ENCODE data around the gene SEMA3F. TPM values are rescaled to one million over a fixed set of nuclear protein-coding genes. Genes with fewer than 3 reads are reported as not detected.
A peak's percentile ranks its signal among the peaks of the same experiment; 100 is the strongest.

SEMA3F gene
- total and polyA plus RNA-seq, 2 of the 4 experiments (the other 2 are of a cell fraction), result 7.3 to 23.3 TPM

DNA sequence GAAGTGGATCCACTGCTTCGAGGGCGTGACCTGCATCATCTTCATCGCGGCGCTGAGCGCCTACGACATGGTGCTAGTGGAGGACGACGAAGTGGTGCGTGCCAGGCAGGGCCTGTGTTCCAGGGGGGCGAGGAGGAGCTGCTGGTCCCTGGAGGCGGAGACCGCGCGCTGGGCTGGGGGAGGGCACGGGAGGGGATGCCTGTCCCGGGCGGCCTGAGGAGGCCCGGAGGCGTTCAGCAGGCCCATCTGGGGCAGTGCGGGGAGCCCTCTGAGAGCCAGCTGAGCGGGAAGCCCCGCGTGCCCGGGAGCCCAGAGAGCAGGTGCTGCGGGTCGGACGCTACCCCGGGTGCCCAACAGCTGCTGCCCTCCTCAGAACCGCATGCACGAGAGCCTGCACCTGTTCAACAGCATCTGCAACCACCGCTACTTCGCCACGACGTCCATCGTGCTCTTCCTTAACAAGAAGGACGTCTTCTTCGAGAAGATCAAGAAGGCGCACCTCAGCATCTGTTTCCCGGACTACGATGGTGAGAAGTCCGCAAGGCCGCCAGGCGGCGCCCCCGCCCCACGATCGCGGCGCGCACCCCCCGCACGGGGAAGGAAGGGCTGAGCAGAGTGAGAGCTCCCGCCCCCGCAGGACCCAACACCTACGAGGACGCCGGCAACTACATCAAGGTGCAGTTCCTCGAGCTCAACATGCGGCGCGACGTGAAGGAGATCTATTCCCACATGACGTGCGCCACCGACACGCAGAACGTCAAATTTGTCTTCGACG lies 39.2 kb downstream of the SEMA3F start (continued):
- no peak for TF ChIP-seq CHD1 (IDR thresholded peaks at IDR 0.05; ENCODE audit: low read depth, low read length)

DNA sequence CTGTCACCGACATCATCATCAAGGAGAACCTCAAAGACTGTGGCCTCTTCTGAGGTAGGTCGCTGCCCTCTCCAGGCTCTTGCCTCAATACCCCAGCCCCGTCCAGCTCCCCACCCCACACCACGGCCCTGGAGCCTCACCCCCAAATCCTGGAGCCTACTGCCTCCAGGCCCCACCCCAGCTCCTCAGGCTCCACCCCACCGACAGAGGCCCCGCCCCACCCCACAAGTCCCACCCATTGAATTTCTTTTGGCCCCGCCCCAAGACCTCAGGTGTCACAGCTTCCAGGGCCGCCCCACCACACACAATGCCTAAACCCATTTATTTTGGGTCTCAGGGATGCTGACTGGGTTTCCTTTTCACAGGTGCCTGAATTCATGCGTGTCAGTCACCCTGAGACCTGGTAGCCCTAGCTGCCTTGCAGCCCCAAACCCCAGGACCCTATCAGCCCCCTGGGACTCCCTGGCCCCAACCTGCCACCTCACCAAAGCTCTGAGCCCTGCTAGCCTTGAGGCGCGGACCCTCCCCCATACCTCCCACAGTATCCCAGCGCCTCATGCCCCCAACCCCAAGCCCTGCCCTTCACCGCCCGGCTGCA lies 39.9 kb downstream of the SEMA3F start:
- H3K18ac ChIP-seq (ENCODE audit: low read depth, low read length), result no peak overlapping the region
- no peak overlapping the region for H2BK5ac ChIP-seq (ENCODE audit: low read depth, low read length, poor library complexity, severe bottlenecking)
- ATAC-seq (ENCODE audit: low read depth) (peak; percentile 35), DNase-seq (no peak)
- dilution Hi-C loops (cut with HindIII; ENCODE audit: low sequenced_read_pairs, unreplicated experiment), result no loop called here
- ChIA-PET POLR2A (ENCODE audit: unreplicated experiment) (interaction anchor here (0.5 kb wide), 1 partner anchor 49 kb away, joined by 3 read pairs; no protein-coding TSS in a partner anchor), CTCF (interaction anchor here (0.6 to 3.0 kb wide), 7 partner anchors 14 to 133 kb away, joined by 3 to 22 read pairs (median 4); partner anchors contain the start of gene TUSC2)
- H4K91ac ChIP-seq (ENCODE audit: insufficient read depth, low read depth, low read length), result no peak overlapping the region
- no peak overlapping the region for H3K14ac ChIP-seq (replicated peaks; ENCODE audit: low read depth, low read length)
- no peak overlapping the region for H3K56ac ChIP-seq (ENCODE audit: extremely low read depth, insufficient read depth, low read length)
- peaks cover 4% of the 10 kb centered on the region; the same call in 1 of the 2 replicates for H4K20me1 ChIP-seq (ENCODE audit: insufficient read depth, low read length)
- no TSS peak for BruUV-seq (replicated peaks)
- no peak overlapping the region for H2AK5ac ChIP-seq (ENCODE audit: low read depth, low read length)
- H2AFZ ChIP-seq (replicated peaks; ENCODE audit: low read length, poor library complexity), result peak overlapping the region; percentile 88
- intact Hi-C loops (cut with micrococcal nuclease), result loop anchor here (1.0 kb wide), 1 partner anchor 129 kb away; no protein-coding TSS in a partner anchor
- no peak overlapping the region for H3K4ac ChIP-seq (ENCODE audit: low read depth, low read length)
- no peaks in the 10 kb centered on the region for H3K9me3 ChIP-seq (ENCODE audit: control insufficient read depth, insufficient read depth, low read length)
- no peak overlapping the region for H3K23ac ChIP-seq (ENCODE audit: low read depth, low read length)
- H3K4me3 ChIP-seq (ENCODE audit: insufficient read depth, low read depth, low read length), result peak overlapping the region; percentile 1; the same call in 1 of the 2 replicates
- H2BK15ac ChIP-seq (ENCODE audit: low read depth, low read length), result no peak overlapping the region
- H4K8ac ChIP-seq (ENCODE audit: low read depth in 2 of 2, low read length in 2 of 2), result no peak overlapping the region
- WGBS, 2 experiments (ENCODE audit: extremely low coverage in 2 of 2, insufficient read length in 1 of 2), result 59% methylated on average over 11 of the region's 14 CpGs; no CpG with 5 or more reads in 1 of the 2 experiments
- no peak overlapping the region for H2BK120ac ChIP-seq (ENCODE audit: low read depth, low read length)
- no peaks in the 10 kb centered on the region for H3K36me3 ChIP-seq (ENCODE audit: control insufficient read depth, insufficient read depth, low read length)
- no peaks in the 10 kb centered on the region for H3K9me1 ChIP-seq (ENCODE audit: insufficient read depth, low read length)
- H3K4me1 ChIP-seq (ENCODE audit: control insufficient read depth, insufficient read depth, low read length), result no peaks in the 10 kb centered on the region
- in situ Hi-C loops (cut with MboI; ENCODE audit: low sequenced_read_pairs), result loop anchor here (5.0 kb wide), 2 partner anchors 32 to 77 kb away; no protein-coding TSS in a partner anchor
- H2AK9ac ChIP-seq (replicated peaks; ENCODE audit: low read depth, low read length, poor library complexity), result no peak overlapping the region
- no peaks in the 10 kb centered on the region for H3K79me1 ChIP-seq (ENCODE audit: low read depth in 1 of 2, low read length in 2 of 2)
- no peak overlapping the region for H4K5ac ChIP-seq (ENCODE audit: low read depth, low read length)
- H3K27me3 ChIP-seq (ENCODE audit: control insufficient read depth, insufficient read depth, low read length), result peaks cover 32% of the 10 kb centered on the region
- H2BK20ac ChIP-seq (ENCODE audit: low read depth, low read length), result no peak overlapping the region
- no peak overlapping the region for H3K27ac ChIP-seq (ENCODE audit: insufficient read depth, low read length)
- H3K4me2 ChIP-seq (ENCODE audit: low read depth, low read length), result peak overlapping the region; percentile 81
- no peak overlapping the region for H3K9ac ChIP-seq (ENCODE audit: low read depth, low read length)
- TF ChIP-seq, protein P1, sequence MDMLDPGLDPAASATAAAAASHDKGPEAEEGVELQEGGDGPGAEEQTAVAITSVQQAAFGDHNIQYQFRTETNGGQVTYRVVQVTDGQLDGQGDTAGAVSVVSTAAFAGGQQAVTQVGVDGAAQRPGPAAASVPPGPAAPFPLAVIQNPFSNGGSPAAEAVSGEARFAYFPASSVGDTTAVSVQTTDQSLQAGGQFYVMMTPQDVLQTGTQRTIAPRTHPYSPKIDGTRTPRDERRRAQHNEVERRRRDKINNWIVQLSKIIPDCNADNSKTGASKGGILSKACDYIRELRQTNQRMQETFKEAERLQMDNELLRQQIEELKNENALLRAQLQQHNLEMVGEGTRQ (IDR thresholded peaks at IDR 0.05; ENCODE audit: low read depth, low read length), result no peak
- no peak for TF ChIP-seq RFX5 (IDR thresholded peaks at IDR 0.05; ENCODE audit: low read depth, low read length)
- TF ChIP-seq RAD21 (IDR thresholded peaks at IDR 0.05; ENCODE audit: low read length), result no peak
- TF ChIP-seq MAZ (IDR thresholded peaks at IDR 0.05; ENCODE audit: borderline replicate concordance, low read depth, low read length), result no peak
- TF ChIP-seq RCOR1 (IDR thresholded peaks at IDR 0.05; ENCODE audit: insufficient replicate concordance, low read length), result no peak
- no peak for TF ChIP-seq SMC3 (IDR thresholded peaks at IDR 0.05; ENCODE audit: low read depth, low read length)
- TF ChIP-seq, protein P2, sequence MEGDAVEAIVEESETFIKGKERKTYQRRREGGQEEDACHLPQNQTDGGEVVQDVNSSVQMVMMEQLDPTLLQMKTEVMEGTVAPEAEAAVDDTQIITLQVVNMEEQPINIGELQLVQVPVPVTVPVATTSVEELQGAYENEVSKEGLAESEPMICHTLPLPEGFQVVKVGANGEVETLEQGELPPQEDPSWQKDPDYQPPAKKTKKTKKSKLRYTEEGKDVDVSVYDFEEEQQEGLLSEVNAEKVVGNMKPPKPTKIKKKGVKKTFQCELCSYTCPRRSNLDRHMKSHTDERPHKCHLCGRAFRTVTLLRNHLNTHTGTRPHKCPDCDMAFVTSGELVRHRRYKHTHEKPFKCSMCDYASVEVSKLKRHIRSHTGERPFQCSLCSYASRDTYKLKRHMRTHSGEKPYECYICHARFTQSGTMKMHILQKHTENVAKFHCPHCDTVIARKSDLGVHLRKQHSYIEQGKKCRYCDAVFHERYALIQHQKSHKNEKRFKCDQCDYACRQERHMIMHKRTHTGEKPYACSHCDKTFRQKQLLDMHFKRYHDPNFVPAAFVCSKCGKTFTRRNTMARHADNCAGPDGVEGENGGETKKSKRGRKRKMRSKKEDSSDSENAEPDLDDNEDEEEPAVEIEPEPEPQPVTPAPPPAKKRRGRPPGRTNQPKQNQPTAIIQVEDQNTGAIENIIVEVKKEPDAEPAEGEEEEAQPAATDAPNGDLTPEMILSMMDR (conservative IDR thresholded peaks at IDR 0.05; ENCODE audit: low read depth, low read length), result no peak
- no peak for TF ChIP-seq BHLHE40 (IDR thresholded peaks at IDR 0.05; ENCODE audit: low read depth, low read length)
- TF ChIP-seq MXI1 (IDR thresholded peaks at IDR 0.05; ENCODE audit: borderline replicate concordance, low read depth, low read length), result no peak
- TF ChIP-seq NFE2L2 (IDR thresholded peaks at IDR 0.05; ENCODE audit: low read depth, low read length), result no peak
- no peak for TF ChIP-seq CHD1 (IDR thresholded peaks at IDR 0.05; ENCODE audit: low read depth, low read length)
- TF ChIP-seq MAFK (IDR thresholded peaks at IDR 0.05; ENCODE audit: low read depth, low read length), result no peak
- no peak for TF ChIP-seq FOS (IDR thresholded peaks at IDR 0.05; ENCODE audit: low read depth, low read length)
